Stimulated activated CD8-positive, alpha-beta memory T cell treated with anti-CD3 and anti-CD28 coated beads, Interleukin-7, amount 100 ng/mL, for 48 hours (primary cell): ENCODE measurements around the gene SLC7A5.
"Not testable (repeated sequence)": the region's sequence is repeated elsewhere in the genome, so short reads cannot be mapped to it uniquely, and the experiment has no call there.

Source experiments
- DNase-seq, 2 donors: peaks; one replicate each; pipeline ENCODE4 v3.0.0-alpha.2; 2020; ENCODE audit warnings: low read depth in 1 of 2; ENCODE audit errors: extremely low read depth in 1 of 2

The SLC7A5 gene

DNA sequence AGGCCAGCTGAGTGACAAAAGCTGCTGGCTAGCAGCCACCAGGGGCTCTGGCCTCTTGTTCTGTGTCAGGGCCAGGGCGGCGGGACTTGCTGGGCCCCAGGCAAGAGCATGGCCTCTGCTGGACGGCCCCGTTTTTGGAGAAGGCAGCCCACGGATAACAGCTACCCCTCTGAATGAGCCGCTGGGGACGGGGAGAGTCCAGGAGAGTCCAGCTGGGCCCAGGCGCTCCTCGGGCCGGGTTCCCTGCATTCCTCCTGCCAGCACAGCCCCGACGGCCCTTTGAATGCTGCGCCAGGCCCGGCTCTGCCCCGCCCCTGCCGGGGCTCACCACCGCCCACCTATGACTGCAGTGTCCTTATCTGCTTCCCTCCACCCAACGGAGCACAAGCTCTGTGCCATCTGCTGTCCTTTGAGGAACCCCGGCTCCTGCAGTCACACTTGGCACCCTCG is 33.4 kb downstream of the SLC7A5 start:
- DNase-seq: no peak

DNA sequence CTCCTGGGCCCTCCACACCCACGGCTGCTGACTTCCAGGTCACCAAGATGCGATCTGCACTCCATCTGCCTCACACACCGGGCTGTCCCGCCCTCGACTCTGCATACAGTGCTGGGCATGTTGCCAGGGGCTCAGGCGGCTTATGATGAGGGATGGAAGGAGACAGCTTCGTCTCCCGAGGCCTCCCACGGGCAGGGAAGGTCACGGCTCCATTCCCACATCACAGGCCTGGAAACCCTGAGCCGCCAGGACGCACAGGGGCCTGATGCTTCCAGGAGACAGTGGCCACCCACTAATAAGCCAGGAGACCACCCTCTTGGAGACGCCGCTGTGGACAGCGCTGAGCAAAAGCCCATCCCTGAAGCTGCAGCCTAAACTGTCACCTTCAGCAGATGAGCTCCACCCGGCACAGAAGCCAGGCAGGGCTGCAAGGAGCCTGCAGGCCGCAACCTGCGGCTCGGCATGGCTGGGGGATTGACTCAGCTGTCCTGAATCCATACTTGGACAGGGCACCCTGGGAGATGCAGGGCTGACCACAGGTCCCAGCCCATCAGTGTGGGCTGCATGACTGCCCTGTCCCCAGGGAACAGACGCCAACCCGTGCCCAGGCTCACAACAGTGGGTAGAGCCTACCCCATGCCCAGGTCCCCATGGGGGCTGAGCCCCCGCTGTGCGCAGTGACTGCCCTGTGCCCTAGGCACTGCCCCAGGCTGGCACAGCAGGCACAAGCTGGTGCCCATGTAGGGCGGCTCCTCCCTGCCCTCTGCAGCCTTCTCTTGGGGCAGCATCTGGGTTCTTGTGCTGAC is 34.4 kb downstream of the SLC7A5 start:
- no peak for DNase-seq

DNA sequence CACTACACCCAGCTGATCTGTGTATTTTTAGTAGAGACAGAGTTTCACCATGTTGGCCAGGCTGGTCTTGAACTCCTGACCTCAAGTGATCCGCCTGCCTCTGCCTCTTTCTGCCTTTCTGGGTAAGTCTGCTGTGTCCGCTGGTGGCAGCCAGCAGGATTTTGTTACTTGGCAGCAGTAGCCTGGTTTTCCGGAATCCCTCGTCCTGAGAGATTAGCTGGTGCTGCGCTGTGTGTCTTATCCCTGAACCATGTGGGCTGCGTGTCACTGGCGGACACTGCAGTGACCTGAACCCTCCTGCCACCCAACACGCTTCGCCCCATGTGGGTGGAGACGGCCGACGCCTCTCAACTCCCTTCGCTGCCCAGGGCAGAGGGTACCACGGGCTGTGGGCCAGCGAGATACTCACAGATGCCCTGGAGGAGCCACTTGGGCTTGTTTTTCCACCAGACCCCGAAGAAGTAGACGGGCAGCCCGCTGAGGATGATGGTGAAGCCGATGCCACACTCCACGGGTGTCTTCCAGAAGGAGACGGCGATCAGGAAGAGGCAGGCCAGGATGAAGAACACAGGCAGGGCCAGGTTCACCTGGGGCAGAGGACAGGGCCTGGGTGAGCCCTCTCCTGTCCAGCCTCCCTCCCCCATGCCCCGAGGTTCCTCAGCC is 35.2 kb downstream of the SLC7A5 start:
- DNase-seq: no peak

DNA sequence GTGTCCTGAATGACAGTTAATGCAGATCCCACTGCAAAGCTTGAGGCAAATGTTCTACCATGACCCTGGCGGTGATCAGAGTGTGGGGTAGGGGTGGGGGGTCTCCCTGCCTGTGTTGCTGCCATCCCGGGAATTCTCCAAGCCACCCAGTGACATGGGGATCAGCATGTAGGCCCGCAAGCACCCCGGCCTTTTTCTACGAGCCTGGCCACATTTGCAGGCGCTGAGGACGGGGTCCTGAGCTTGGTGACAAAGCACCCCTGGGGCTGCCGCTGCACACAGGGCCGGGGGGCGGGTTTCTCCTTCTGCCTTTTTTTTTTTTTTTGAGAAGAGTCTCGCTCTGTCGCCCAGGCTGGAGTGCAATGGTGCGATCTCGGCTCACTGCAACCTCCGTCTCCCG is 35.8 kb downstream of the SLC7A5 start:
- no peak for DNase-seq

DNA sequence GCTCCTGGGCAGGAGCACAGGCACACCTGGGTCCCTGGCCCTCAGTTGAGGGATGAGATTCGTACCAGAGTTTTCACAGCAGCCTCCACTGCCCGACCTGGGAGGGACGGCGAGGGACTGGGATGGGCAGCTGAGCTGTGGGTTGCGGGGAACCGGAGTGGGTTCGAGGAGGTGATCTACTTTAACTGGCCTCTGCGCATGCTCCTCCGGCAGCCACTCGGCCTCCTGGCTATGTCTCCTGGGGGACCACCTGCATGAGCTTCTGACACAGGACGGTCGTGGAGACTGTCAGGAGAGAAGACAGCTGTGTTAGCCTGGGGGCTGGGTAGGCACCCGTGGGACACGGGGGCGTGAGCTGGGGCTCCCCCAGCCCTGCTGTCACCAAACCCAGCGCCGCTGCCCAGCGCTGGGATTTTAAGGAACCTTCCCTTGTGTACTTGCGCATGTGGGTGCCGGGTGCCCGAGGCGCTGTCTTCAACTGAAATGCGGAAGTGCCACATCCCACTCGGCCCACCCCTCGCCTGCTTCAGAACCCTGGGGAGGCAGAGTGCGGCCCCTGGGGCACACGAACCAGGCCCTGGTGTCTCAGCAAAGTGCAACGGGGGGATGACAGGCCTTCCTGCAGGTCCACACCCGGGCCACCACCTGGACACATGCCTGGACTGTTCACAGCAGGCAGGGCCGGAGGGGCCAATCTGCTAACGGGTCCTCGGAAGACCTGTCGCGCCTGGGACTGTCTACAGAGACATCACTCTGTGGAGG is 36.4 kb downstream of the SLC7A5 start:
- DNase-seq: no peak

DNA sequence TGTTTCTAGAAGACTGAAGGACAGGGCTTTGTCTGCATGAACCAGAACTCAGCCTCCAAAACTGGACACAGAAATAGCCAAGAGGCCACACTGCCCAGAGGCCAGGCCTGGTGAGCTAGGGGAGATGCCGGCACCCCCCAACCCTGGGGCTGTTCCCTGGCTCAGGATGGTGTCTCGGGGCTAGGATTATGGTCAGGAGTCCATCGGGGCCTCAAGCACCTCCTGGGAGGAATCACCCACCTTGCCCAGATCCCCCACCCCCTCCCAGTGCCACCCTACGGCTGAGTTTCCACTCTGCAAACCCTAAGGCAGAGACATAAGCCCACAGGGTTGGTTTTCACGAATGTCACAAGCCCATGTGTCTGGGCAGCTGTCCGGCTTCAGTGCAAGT is 37.2 kb downstream of the SLC7A5 start:
- no peak for DNase-seq

DNA sequence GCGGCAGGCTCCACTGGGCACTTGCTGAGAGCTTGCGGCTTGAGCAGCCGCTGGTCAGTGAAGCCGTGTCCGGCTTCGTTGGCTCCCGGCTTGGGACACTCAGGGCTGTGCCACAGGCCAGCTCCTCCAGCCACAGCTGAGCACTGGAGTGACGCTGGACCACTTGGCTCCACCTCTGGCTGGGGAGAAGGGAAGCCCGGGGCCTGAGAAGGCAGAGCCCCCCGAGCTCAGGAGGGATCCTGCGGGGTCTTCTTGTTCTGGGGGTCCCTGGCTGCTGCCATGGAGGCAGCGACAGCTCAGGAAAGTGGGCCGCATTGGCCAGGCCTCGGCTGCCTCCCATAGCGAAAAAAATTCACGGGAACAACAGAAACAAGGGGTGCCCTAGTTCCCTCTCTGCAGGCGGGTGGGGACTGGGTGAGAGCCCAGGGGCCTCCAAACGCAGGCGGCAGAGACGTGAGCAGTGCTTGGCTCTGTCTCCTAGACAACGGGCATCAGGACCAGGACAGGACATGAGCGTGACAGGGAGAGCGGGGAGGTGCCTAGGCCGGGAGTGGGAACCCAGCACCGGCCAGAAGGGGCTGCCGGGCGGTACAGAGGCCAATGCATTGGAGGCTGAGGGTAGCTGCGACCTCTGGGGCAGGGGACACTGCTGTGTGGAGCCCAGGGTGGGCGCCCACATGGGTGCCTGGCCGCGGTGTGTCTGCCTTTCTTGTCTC is 37.7 kb downstream of the SLC7A5 start:
- no peak for DNase-seq

DNA sequence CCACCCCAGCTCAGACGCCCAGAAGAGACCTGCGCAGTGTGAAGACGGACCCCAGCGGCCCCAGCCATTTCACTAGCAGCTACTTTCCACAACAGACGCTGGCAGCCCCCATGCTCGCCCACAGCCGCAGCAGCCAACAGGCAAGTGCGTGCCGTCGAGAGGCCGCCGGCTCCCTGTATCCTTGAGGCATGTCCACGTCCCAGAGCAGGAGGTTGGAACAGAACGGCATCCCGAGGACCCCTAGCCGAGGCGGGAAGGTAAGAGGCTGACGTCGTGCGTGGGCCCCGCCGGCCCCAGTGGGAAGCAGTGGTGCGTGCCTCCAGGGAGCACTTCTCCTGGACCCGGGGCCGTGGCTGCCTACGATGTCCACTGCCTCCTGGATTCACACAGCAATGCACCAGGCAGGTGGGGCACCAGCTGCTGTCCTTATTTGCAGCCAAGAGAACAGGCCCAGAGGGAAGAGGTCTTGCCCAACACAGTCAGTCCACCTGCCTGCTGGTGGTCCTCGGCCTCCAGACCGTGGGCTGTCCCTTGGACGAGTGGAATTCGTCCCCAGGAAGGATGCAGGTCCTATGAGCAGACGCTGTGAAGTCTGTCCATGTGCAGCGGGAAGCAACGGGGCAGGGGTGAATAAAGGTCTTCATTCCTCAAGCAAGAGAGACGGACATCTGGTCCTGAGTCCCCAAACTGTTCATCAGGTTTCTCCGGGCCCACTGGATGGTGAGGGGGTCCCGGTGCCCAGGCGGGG is 38.5 kb downstream of the SLC7A5 start:
- no peak for DNase-seq

DNA sequence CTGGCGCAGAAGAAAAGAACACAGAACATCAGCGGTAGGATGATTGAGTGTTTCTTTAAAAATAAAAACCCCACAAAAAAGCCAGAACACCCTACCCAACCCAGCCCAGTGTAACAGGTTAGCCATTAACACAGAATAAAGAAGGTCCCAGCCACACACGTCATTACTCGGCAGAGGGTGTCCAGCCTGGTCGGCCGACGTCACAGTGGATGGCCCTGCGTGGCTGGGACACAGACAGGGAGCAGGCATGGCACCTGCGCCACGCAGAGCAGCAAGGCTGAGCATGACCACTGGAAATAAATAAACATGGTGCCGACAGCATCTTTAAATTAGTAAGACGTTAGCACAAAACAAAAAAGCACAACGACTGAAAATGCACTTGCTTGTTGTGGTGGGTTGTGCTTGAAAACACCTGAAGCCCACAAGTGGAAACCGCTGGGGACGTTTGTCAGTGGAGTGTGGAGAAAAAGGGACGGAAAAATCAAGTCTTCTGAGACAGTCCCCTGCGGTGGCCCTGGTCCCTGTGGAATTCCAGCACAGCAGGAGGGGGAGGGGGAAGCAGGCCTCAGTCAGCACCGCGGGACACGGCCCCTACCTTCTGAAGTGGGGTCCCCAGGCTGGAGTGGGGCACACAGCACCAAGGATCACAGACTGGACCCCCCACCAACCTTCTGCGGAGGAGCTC is 39.2 kb downstream of the SLC7A5 start:
- DNase-seq: no peak

DNA sequence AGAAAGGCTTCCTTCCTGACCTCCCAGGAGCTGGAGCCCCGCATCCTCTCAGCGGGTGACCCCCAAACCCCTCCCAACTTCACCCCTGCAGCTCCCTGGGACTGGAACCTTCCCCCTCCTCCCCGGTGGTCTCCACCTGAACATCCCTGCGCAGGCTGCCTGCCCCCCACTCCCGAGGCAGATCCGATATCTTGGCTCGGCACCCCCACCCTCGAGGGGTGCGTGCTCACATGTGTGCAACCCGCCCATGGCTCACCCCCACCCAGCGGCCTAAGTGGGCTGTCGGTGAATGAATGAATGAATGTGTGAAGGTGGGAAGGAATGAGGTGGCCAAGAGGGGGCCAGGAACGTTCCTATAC is 39.7 kb downstream of the SLC7A5 start:
- DNase-seq: no peak

DNA sequence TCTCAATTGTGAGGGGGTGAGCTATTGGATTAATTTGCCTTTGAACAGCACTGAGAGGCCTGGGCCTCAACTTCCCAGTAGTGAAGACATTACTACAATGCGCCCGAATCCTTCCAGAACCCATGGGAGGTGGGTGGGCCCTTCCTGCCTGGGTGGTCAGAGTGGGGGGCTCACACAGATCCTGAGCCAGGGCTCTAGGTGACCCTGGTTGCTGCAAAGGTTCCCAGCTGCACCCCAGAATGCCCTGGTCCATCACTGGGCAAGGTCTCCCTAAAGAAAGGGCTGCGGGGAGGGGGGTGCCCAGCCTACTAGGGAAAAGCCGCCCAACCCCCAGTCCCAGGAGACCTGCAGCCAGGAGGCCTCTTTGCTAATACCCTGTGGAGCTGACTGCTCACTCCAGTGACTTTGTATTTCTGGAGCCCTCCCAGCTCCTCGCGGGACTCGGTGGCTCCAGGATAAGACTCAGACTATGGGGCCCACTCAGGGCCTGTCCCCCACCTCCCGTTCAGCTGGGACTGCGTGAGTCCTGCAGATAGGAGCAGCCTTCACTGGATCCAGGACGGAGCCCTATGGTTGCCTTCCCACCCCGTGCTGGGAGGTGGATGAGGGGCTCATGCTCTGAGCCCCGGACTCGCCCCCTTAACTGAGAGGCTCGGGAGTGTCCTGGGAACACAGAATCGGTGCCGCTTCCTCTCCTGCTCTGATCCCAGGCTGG is 40.2 kb downstream of the SLC7A5 start:
- no peak for DNase-seq

DNA sequence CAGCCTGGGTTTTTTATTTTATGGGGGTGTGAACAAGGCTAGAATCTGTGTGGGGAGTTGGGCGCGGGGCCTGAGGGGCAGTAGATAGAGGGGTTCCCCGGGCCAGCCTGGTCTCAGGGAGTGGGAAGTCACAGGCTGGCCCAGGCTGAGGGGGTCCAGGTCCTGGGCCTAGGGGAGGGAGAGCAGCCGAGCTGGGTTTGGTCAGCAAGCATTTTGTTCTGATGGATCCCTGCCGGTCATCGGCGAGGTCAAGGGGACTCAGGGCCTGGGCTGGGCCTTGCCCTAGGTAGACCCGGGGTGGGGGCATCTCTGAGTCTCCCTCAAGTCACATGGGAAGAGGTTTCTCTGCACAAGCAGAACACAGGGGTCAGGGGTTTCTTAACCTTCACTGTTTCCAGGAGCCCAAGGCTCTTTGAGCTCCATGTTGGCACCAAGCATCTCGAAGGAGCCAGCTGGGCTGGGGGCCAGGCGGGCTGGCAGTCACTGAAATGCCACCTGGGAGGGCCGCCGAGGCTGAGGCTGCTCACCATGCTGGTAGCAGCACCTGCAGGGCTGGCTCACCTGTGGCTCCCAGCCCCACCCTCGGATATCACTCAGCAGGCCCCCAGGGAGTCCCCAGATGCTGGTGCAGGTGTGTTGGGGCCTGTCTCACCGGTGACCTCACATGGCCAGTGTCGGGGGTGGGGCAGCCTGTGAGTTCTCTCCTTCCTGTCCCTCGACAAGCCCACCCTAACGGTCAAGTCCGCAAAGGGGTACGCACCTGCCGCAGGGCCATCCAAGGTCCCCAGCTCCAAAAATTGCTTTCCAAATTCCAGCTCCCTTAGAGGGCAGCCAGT is 41.0 kb downstream of the SLC7A5 start:
- no peak for DNase-seq

DNA sequence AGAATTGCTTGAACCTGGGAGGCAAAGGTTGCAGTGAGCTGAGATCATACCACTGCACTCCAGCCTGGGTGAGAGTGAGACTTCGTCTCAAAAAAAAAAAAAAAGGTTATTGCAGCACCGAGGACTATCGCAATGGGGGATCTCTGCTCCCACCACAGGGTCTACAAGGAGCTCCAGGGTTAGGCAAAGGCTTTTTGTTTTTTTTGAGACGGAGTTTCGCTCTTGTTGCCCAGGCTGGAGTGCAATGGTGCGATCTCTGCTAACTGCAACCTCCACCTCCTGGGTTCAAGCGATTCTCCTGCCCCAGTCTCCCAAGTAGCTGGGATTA is 41.8 kb downstream of the SLC7A5 start:
- DNase-seq: not testable (repeated sequence)

DNA sequence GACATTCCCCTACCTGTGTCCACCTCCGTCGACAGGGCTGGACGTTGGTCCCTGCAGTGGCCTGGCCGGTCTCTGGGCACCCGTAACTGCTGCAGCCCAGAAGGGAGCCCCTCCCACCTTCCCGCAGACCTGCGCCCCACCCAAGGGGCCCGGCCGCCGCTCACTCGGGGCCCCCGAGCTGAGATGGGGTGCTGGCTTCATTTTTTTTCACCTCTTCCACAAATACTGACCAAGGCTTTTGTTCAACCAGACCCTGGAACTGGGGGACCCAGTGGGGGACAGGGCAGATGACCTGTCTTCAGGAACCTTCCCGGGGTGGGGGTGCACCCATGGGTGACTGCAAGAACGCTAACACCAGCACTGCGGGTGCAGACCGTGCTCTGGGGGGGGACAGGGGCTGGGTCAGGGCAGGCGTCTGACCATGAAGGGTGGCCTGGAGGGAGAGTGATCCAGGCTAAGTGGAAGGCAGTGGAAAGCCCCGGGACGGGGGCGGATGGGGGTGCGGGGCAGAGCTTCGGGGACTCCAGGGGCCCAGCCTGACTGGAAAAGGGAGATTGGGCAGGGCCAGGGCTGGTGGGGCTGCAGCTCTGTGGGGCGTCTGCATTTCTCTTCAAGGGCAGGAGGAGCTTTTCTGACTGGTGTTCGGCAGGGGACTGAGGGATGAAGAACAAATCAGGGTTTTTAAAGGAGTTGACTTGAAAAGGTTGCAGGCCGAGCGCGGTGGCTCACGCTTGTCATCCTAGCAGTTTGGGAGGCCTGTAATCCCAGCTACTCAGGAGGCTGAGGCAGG is 42.3 kb downstream of the SLC7A5 start:
- DNase-seq: no peak

DNA sequence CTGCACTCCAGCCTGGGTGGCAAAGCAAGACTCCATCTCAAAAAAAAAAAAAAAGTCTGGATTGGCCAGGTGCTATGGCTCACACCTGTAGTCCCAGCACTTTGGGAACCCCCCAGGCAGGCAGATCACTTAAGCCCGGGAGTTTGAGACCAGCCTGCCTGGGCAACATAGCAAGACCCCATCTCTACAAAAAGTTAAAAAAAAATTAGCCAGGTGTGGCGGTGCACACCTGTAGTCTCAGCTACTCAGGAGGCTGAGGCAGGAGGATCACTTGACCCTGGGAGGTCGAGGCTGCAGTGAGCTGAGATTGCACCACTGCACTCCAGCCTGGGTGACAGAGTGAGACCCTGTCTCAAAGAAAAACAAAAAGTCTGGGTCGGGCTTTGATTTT is 42.9 kb downstream of the SLC7A5 start:
- not testable (repeated sequence) for DNase-seq

DNA sequence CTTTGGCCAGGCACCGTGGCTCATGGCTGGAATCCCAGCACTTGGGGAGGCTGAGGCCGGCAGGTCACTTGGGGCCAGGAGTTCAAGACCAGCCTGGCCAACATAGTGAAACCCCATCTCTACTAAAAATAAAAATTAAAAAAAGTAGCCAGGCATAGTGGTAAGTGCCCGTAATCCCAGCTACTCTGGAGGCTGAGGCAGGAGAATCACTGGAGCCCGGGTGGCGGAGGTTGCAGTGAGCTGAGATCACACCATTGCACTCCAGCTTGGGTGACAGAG is 43.5 kb downstream of the SLC7A5 start:
- not testable (repeated sequence) for DNase-seq

DNA sequence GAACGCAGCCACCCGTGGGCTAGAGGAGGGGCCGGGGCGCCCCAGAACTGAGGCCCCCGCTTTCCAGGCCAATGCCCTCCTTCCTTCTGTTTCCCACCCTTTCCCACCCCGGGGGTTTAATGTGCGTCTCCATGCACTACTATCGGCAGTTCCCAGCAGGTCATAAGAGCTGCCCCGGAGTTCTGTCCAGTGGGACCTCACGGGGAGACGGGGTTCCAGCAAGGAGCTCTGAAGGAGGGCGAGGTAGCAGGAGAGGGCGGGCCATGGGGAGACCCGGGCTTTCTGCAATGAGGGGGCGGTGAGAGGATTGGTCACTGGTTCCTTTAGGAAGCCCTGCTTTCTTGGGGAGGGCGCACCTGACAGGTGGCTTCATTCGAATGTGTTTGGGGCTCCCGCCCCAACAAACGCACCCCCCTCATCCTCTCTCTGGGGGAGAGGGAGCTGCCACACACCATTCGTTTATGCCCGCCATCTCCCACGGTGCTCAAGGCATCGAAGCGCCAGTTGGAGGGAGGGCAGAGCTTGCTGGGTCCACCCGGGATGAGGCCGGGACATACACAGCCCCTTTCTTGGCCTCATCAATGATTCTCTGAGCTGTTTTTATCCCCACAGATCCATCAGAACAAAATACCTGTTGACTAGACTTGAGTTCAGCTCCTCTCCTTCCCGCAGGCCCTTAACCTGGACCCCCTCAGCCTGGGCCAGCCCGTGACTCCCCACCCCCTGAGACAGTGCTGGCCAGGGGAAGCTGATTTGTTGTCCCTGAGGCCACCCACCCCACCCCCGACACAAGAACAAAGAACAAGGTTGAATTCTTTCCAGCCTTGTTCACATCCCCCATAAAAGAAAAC is 44.1 kb downstream of the SLC7A5 start:
- no peak for DNase-seq
